ENCODE data around the gene HIRA. TPM values are rescaled to one million over a fixed set of nuclear protein-coding genes. Genes with fewer than 3 reads are reported as not detected.

The HIRA gene
- total RNA-seq, 2 experiments from 2014 or later = 52.0 to 52.8 TPM

- peaks cover 29% of the 10 kb centered on the region for H3K4me1 Mint-ChIP-seq
- no peaks in the 10 kb centered on the region for H3K9me3 Mint-ChIP-seq
These were observed 2.9 kb upstream of the HIRA start for GRCh38 chr22:19434401-19434800.

GRCh38 chr22:19432133-19432851 lies 759 bp upstream of the HIRA start, which contains the start of gene MRPL40:
Gene MRPL40, plus strand, starts transcription at chr22:19432545. Its CDS starts 10 bp downstream, at chr22:19432555.
- peaks cover 38% of the 10 kb centered on the region for H3K36me3 Mint-ChIP-seq (ENCODE audit: low read depth)
- H3K27ac Mint-ChIP-seq = peak within 1 kb of the TSS; percentile 96
- ChIA-PET CTCF (interaction anchor here (0.7 to 2.7 kb wide), 4 partner anchors 11 to 197 kb away, joined by 3 to 6 read pairs (median 4); no protein-coding TSS in a partner anchor), POLR2A (interaction anchor here (0.7 to 7.0 kb wide), 14 partner anchors 10 to 287 kb away, joined by 3 to 113 read pairs (median 4); partner anchors contain the start of genes C22orf39, CDC45, CLTCL1 and UFD1)
- peaks cover 45% of the 10 kb centered on the region for H3K4me1 Mint-ChIP-seq
- H3K27me3 Mint-ChIP-seq = no peaks in the 10 kb centered on the region
- H3K9me3 Mint-ChIP-seq = no peaks in the 10 kb centered on the region
- DNase-seq = peak; percentile 90
- peak within 1 kb of the TSS; percentile 91 for H3K4me3 Mint-ChIP-seq

More at GRCh38 chr22:19434401-19434800, 2.9 kb upstream of the HIRA start:
- Mint-ChIP-seq H3K4me3 (peak overlapping the region; percentile 24), H3K36me3 (ENCODE audit: low read depth) (peaks cover 30% of the 10 kb centered on the region), H3K27me3 (no peaks in the 10 kb centered on the region), H3K27ac (peak overlapping the region; percentile 56)
- ChIA-PET POLR2A (interaction anchor here (1.3 to 7.0 kb wide), 4 partner anchors 12 to 66 kb away, joined by 3 to 113 read pairs (median 32); partner anchors contain the start of genes C22orf39, CDC45 and UFD1), CTCF (no interaction called here)
- DNase-seq = no peak

- Mint-ChIP-seq H3K9me3 (no peaks in the 10 kb centered on the region), H3K4me1 (peaks cover 57% of the 10 kb centered on the region), H3K27me3 (no peaks in the 10 kb centered on the region), H3K36me3 (ENCODE audit: low read depth) (peaks cover 48% of the 10 kb centered on the region), H3K27ac (peak overlapping the region; percentile 96), H3K4me3 (peak overlapping the region; percentile 89)
- POLR2A ChIA-PET = interaction anchor here (0.6 to 7.0 kb wide), 14 partner anchors 10 to 1714 kb away, joined by 3 to 113 read pairs (median 5); partner anchors contain the start of genes C22orf39, CDC45, CLTCL1 and ESS2
- CTCF ChIA-PET = interaction anchor here (1.1 to 2.7 kb wide), 3 partner anchors 10 to 47 kb away, joined by 3 to 6 read pairs (median 5); partner anchors contain the start of gene C22orf39
- DNase-seq = peak; percentile 41
These were observed 517 bp downstream of the HIRA start for GRCh38 chr22:19430890-19431541.

GRCh38 chr22:19429950-19430889 lies 1.3 kb downstream of the HIRA start:
- no peaks in the 10 kb centered on the region for H3K9me3 Mint-ChIP-seq
- DNase-seq = peak; percentile 66
- H3K27me3 Mint-ChIP-seq = no peaks in the 10 kb centered on the region
- H3K36me3 Mint-ChIP-seq (ENCODE audit: low read depth) = peaks cover 48% of the 10 kb centered on the region
- H3K4me3 Mint-ChIP-seq = peak overlapping the region; percentile 89
- H3K4me1 Mint-ChIP-seq = peaks cover 59% of the 10 kb centered on the region
- ChIA-PET POLR2A (interaction anchor here (0.6 to 7.0 kb wide), 7 partner anchors 8 to 286 kb away, joined by 3 to 113 read pairs (median 5); partner anchors contain the start of genes C22orf39, CDC45, ESS2 and UFD1), CTCF (interaction anchor here (1.1 kb wide), 1 partner anchor 17 kb away, joined by 3 read pairs; the partner anchor contains the start of gene C22orf39)
- H3K27ac Mint-ChIP-seq = peak overlapping the region; percentile 96

- Mint-ChIP-seq H3K4me1 (peaks cover 86% of the 10 kb centered on the region), H3K27me3 (no peaks in the 10 kb centered on the region), H3K9me3 (no peaks in the 10 kb centered on the region), H3K4me3 (no peak overlapping the region), H3K27ac (no peak overlapping the region), H3K36me3 (ENCODE audit: low read depth) (peaks cover 42% of the 10 kb centered on the region)
- no peak for DNase-seq
- CTCF ChIA-PET = no interaction called here
- POLR2A ChIA-PET = interaction anchor here (0.6 to 1.0 kb wide), 4 partner anchors 11 to 53 kb away, joined by 3 read pairs; no protein-coding TSS in a partner anchor
These were observed 7.4 kb downstream of the HIRA start for GRCh38 chr22:19424186-19424500.

- H3K27me3 Mint-ChIP-seq = no peaks in the 10 kb centered on the region
- peak overlapping the region; percentile 56 for H3K27ac Mint-ChIP-seq
- ChIA-PET CTCF (interaction anchor here (0.8 to 1.2 kb wide), 2 partner anchors 50 to 57 kb away, joined by 4 read pairs; partner anchors contain the start of gene CDC45), POLR2A (interaction anchor here (0.9 to 4.7 kb wide), 3 partner anchors 9 to 24 kb away, joined by 3 to 82 read pairs (median 3); partner anchors contain the start of genes HIRA and MRPL40)
- peaks cover 40% of the 10 kb centered on the region for H3K36me3 Mint-ChIP-seq (ENCODE audit: low read depth)
- peaks cover 87% of the 10 kb centered on the region for H3K4me1 Mint-ChIP-seq
- no peak for DNase-seq
- H3K4me3 Mint-ChIP-seq = no peak overlapping the region
- no peaks in the 10 kb centered on the region for H3K9me3 Mint-ChIP-seq
These were observed 8.9 kb downstream of the HIRA start for GRCh38 chr22:19422440-19423301.

GRCh38 chr22:19420321-19420720 lies 11.2 kb downstream of the HIRA start:
- Mint-ChIP-seq H3K4me1 (peaks cover 77% of the 10 kb centered on the region), H3K4me3 (no peak overlapping the region), H3K27me3 (no peaks in the 10 kb centered on the region), H3K27ac (peak overlapping the region; percentile 87), H3K36me3 (ENCODE audit: low read depth) (peaks cover 30% of the 10 kb centered on the region), H3K9me3 (no peaks in the 10 kb centered on the region)
- POLR2A ChIA-PET = interaction anchor here (0.7 to 4.7 kb wide), 11 partner anchors 9 to 276 kb away, joined by 3 to 82 read pairs (median 4); partner anchors contain the start of genes C22orf39, CDC45, ESS2 and HIRA
- CTCF ChIA-PET = interaction anchor here (1.4 to 2.6 kb wide), 3 partner anchors 11 to 209 kb away, joined by 4 to 8 read pairs (median 5); partner anchors contain the start of genes HIRA and MRPL40
- DNase-seq = no peak

- H3K27me3 Mint-ChIP-seq = no peaks in the 10 kb centered on the region
- peaks cover 25% of the 10 kb centered on the region for H3K36me3 Mint-ChIP-seq (ENCODE audit: low read depth)
- peaks cover 71% of the 10 kb centered on the region for H3K4me1 Mint-ChIP-seq
- no peaks in the 10 kb centered on the region for H3K9me3 Mint-ChIP-seq
- POLR2A ChIA-PET = interaction anchor here (0.9 to 4.7 kb wide), 9 partner anchors 9 to 275 kb away, joined by 3 to 82 read pairs (median 4); partner anchors contain the start of genes C22orf39, CDC45, ESS2 and HIRA
- H3K4me3 Mint-ChIP-seq = peak overlapping the region; percentile 12
- DNase-seq = peak; percentile 67
- H3K27ac Mint-ChIP-seq = peak overlapping the region; percentile 87
- CTCF ChIA-PET = interaction anchor here (1.6 to 2.6 kb wide), 2 partner anchors 13 to 210 kb away, joined by 4 to 8 read pairs; no protein-coding TSS in a partner anchor
These were observed 11.9 kb downstream of the HIRA start for GRCh38 chr22:19419464-19420178.

- Mint-ChIP-seq H3K9me3 (no peaks in the 10 kb centered on the region), H3K36me3 (ENCODE audit: low read depth) (peaks cover 25% of the 10 kb centered on the region), H3K4me3 (peak overlapping the region; percentile 12), H3K27ac (peak overlapping the region; percentile 87), H3K27me3 (no peaks in the 10 kb centered on the region), H3K4me1 (peaks cover 68% of the 10 kb centered on the region)
- peak; percentile 20 for DNase-seq
- ChIA-PET POLR2A (interaction anchor here (1.2 to 4.7 kb wide), 5 partner anchors 8 to 274 kb away, joined by 3 to 82 read pairs (median 10); partner anchors contain the start of genes C22orf39, CDC45, ESS2 and HIRA), CTCF (interaction anchor here (2.6 kb wide), 1 partner anchor 211 kb away, joined by 8 read pairs; no protein-coding TSS in a partner anchor)
These were observed 12.5 kb downstream of the HIRA start for GRCh38 chr22:19419086-19419463.

GRCh38 chr22:19412923-19413322 lies 18.6 kb downstream of the HIRA start:
- peaks cover 26% of the 10 kb centered on the region for H3K4me1 Mint-ChIP-seq
- ChIA-PET POLR2A (interaction anchor here (1.2 kb wide), 1 partner anchor 19 kb away, joined by 4 read pairs; the partner anchor contains the start of genes HIRA and MRPL40), CTCF (no interaction called here)
- H3K27ac Mint-ChIP-seq = peak overlapping the region; percentile 28
- H3K36me3 Mint-ChIP-seq (ENCODE audit: low read depth) = peaks cover 39% of the 10 kb centered on the region
- no peaks in the 10 kb centered on the region for H3K9me3 Mint-ChIP-seq
- no peak for DNase-seq
- H3K4me3 Mint-ChIP-seq = no peak overlapping the region
- no peaks in the 10 kb centered on the region for H3K27me3 Mint-ChIP-seq

Measured in activated CD4-positive, alpha-beta memory T cell treated with anti-CD3 and anti-CD28 coated beads, Interleukin-2, amount 10 ng/mL, durations not matched to agents 7 days and 5 days (primary cell).